GM12875 (cell line): ENCODE results near the gene CLSTN1.
"Not testable (repeated sequence)": the region's sequence is repeated elsewhere in the genome, so short reads cannot be mapped to it uniquely, and the experiment has no call there.

Experiments
- H3K4me3 ChIP-seq: one replicate; pipeline ENCODE4 v1.5.1; 2011; ENCODE audit warnings: low read depth, low read length, control low read depth
- CTCF ChIP-seq: IDR thresholded peaks from 2 replicates; pipeline ENCODE4 v1.5.1; 2011; ENCODE audit warnings: low read depth, mild to moderate bottlenecking, control low read depth, inconsistent platforms, low read length, moderate library complexity, borderline replicate concordance; ENCODE audit not compliant: insufficient read depth

CLSTN1 gene

GRCh38 chr1:9753121-9753531 lies 70.6 kb downstream of the CLSTN1 start:
- no peak overlapping the region for H3K4me3 ChIP-seq
- no peak for TF ChIP-seq CTCF

GRCh38 chr1:9751971-9752370 lies 71.8 kb downstream of the CLSTN1 start:
- no peak for TF ChIP-seq CTCF
- no peak overlapping the region for H3K4me3 ChIP-seq

- no peak overlapping the region for H3K4me3 ChIP-seq
- TF ChIP-seq CTCF, result no peak
These were observed 74.4 kb downstream of the CLSTN1 start for GRCh38 chr1:9749361-9749760.

- not testable (repeated sequence) for H3K4me3 ChIP-seq
These were observed 75.4 kb downstream of the CLSTN1 start for GRCh38 chr1:9748391-9748790.

- H3K4me3 ChIP-seq, result no peak overlapping the region
- no peak for TF ChIP-seq CTCF
These were observed 77.1 kb downstream of the CLSTN1 start for GRCh38 chr1:9746651-9747050.

- H3K4me3 ChIP-seq, result no peak overlapping the region
- no peak for TF ChIP-seq CTCF
These were observed 77.6 kb downstream of the CLSTN1 start for GRCh38 chr1:9746211-9746610.

- H3K4me3 ChIP-seq, result no peak overlapping the region
- TF ChIP-seq CTCF, result no peak
These were observed 79.5 kb downstream of the CLSTN1 start for GRCh38 chr1:9744106-9744799.

- TF ChIP-seq CTCF, result no peak
- no peak overlapping the region for H3K4me3 ChIP-seq
These were observed 86.1 kb downstream of the CLSTN1 start for GRCh38 chr1:9737671-9738070.
